Measurements from ENCODE around the gene MCTP1. TPM values are rescaled to one million over a fixed set of nuclear protein-coding genes. Genes with fewer than 3 reads are reported as not detected.

Gene MCTP1
- total RNA-seq, 1 experiment from 2014 or later = 25.8 TPM

DNA sequence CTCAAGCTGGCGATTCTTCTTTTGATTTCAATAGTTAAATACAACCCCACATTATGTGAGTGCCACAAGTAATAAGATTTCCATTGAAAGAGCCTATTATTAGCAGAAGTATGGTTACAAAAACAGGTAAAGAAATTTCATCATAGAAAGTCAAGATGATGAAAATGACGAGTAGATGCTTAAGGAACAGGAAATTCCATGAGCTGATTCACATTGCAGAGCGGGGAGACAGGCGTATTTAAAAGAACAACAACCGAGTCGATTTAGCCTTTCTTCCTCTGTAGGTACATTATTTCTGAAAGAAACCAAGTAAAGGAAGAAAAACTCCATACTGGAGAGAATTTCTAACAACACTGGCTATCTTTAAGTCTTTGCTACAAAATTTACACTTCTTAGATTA lies 356.0 kb downstream of the MCTP1 start:
- no peak for DNase-seq (ENCODE audit: low spot score)
- CTCF ChIA-PET = interaction anchor here (0.6 kb wide), 1 partner anchor 639 kb away, joined by 6 read pairs; no protein-coding TSS in a partner anchor
- POLR2A ChIA-PET (ENCODE audit: low non-redundant PET) = no interaction called here
- H3K36me3 ChIP-seq (ENCODE audit: insufficient read depth, low read length, poor library complexity, severe bottlenecking) = no peaks in the 10 kb centered on the region
- H3K27me3 ChIP-seq (replicated peaks; ENCODE audit: insufficient read depth, low read depth, low read length, poor library complexity) = no peaks in the 10 kb centered on the region
- no peak overlapping the region for H3K27ac ChIP-seq (ENCODE audit: low read depth, low read length, poor library complexity, severe bottlenecking)
- no peak for TF ChIP-seq EZH2 (IDR thresholded peaks at IDR 0.05; ENCODE audit: borderline replicate concordance, low read depth, low read length, poor library complexity, severe bottlenecking)
- TF ChIP-seq, protein P1, sequence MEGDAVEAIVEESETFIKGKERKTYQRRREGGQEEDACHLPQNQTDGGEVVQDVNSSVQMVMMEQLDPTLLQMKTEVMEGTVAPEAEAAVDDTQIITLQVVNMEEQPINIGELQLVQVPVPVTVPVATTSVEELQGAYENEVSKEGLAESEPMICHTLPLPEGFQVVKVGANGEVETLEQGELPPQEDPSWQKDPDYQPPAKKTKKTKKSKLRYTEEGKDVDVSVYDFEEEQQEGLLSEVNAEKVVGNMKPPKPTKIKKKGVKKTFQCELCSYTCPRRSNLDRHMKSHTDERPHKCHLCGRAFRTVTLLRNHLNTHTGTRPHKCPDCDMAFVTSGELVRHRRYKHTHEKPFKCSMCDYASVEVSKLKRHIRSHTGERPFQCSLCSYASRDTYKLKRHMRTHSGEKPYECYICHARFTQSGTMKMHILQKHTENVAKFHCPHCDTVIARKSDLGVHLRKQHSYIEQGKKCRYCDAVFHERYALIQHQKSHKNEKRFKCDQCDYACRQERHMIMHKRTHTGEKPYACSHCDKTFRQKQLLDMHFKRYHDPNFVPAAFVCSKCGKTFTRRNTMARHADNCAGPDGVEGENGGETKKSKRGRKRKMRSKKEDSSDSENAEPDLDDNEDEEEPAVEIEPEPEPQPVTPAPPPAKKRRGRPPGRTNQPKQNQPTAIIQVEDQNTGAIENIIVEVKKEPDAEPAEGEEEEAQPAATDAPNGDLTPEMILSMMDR (conservative IDR thresholded peaks at IDR 0.05; ENCODE audit: low read depth, low read length) = no peak
- intact Hi-C loops (cut with micrococcal nuclease; ENCODE audit: unreplicated experiment) = no loop called here
- no peak overlapping the region for H3K4me3 ChIP-seq (ENCODE audit: low read depth, low read length, poor library complexity, severe bottlenecking)
- H3K4me1 ChIP-seq (ENCODE audit: insufficient read depth, low read length, poor library complexity, severe bottlenecking) = peaks cover 7% of the 10 kb centered on the region
- peaks cover 4% of the 10 kb centered on the region for H3K9me3 ChIP-seq (ENCODE audit: low read depth, low read length, poor library complexity, severe bottlenecking)
- no TSS peak for BruUV-seq (replicated peaks)

DNA sequence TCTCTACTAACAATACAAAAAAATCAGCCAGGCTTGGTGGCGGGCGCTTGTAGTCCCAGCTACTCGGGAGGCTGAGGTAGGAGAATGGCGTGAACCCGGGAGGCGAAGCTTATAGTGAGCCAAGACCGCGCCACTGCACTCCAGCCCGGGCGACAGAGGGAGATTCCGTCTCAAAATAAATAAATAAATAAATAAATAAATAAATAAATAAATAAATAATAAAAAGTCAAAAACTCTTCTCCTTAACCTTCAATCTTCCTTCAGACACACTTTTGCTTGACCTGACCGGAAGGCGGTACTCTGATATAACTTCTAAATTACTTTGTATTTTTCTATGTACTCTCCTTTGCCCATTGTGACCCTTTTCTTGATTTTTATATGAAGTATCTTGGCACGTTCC lies 364.3 kb downstream of the MCTP1 start:
- Histone ChIP-seq H3K27me3 (replicated peaks; ENCODE audit: insufficient read depth, low read depth, low read length, poor library complexity) (no peaks in the 10 kb centered on the region), H3K4me1 (ENCODE audit: insufficient read depth, low read length, poor library complexity, severe bottlenecking) (peaks cover 13% of the 10 kb centered on the region), H3K36me3 (ENCODE audit: insufficient read depth, low read length, poor library complexity, severe bottlenecking) (no peaks in the 10 kb centered on the region), H3K27ac (ENCODE audit: low read depth, low read length, poor library complexity, severe bottlenecking) (no peak overlapping the region), H3K9me3 (ENCODE audit: low read depth, low read length, poor library complexity, severe bottlenecking) (peaks cover 2% of the 10 kb centered on the region), H3K4me3 (ENCODE audit: low read depth, low read length, poor library complexity, severe bottlenecking) (no peak overlapping the region)
- BruUV-seq (replicated peaks) = no TSS peak
- TF ChIP-seq EZH2 (IDR thresholded peaks at IDR 0.05; ENCODE audit: borderline replicate concordance, low read depth, low read length, poor library complexity, severe bottlenecking) = no peak
- TF ChIP-seq, protein P1 (conservative IDR thresholded peaks at IDR 0.05; ENCODE audit: low read depth, low read length) = no peak
- no peak for DNase-seq (ENCODE audit: low spot score)
- intact Hi-C loops (cut with micrococcal nuclease; ENCODE audit: unreplicated experiment) = no loop called here
- ChIA-PET CTCF (no interaction called here), POLR2A (ENCODE audit: low non-redundant PET) (no interaction called here)

DNA sequence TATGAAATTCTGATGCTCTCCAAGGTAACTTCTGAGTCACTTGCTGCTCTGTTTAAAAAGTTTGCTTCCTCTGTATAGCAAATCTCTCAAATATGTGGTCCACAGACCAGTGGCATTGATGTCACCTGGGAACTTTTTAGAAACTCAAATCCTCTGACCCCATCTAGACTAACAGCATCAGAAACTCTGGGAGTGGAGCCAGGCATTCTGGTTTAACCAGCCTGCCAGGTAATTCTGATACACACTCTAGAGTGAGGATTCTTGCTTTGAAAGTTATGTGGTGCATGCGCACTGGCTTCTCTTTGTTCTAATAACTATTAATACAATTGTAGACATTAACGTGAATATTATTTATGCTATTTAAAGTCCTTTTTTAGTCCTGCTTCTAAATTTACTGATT lies 368.3 kb downstream of the MCTP1 start:
- CTCF ChIA-PET = no interaction called here
- no peaks in the 10 kb centered on the region for H3K9me3 ChIP-seq (ENCODE audit: low read depth, low read length, poor library complexity, severe bottlenecking)

More for the DNA sequence above, 368.3 kb downstream of the MCTP1 start:
- H3K4me3 ChIP-seq (ENCODE audit: low read depth, low read length, poor library complexity, severe bottlenecking) = no peak overlapping the region
- intact Hi-C loops (cut with micrococcal nuclease; ENCODE audit: unreplicated experiment) = no loop called here
- TF ChIP-seq, protein P1 (conservative IDR thresholded peaks at IDR 0.05; ENCODE audit: low read depth, low read length) = no peak
- no peak for TF ChIP-seq EZH2 (IDR thresholded peaks at IDR 0.05; ENCODE audit: borderline replicate concordance, low read depth, low read length, poor library complexity, severe bottlenecking)
- H3K36me3 ChIP-seq (ENCODE audit: insufficient read depth, low read length, poor library complexity, severe bottlenecking) = no peaks in the 10 kb centered on the region
- DNase-seq (ENCODE audit: low spot score) = no peak
- H3K4me1 ChIP-seq (ENCODE audit: insufficient read depth, low read length, poor library complexity, severe bottlenecking) = no peaks in the 10 kb centered on the region
- no peaks in the 10 kb centered on the region for H3K27me3 ChIP-seq (replicated peaks; ENCODE audit: insufficient read depth, low read depth, low read length, poor library complexity)
- BruUV-seq (replicated peaks) = no TSS peak
- no peak overlapping the region for H3K27ac ChIP-seq (ENCODE audit: low read depth, low read length, poor library complexity, severe bottlenecking)
- POLR2A ChIA-PET (ENCODE audit: low non-redundant PET) = no interaction called here
